ENCODE data around the gene ASIC2.

- no peak for TF ChIP-seq EZH2 (IDR thresholded peaks at IDR 0.05; ENCODE audit: borderline replicate concordance, insufficient read depth, low read depth, low read length, poor library complexity, severe bottlenecking)
- TF ChIP-seq, protein P1, sequence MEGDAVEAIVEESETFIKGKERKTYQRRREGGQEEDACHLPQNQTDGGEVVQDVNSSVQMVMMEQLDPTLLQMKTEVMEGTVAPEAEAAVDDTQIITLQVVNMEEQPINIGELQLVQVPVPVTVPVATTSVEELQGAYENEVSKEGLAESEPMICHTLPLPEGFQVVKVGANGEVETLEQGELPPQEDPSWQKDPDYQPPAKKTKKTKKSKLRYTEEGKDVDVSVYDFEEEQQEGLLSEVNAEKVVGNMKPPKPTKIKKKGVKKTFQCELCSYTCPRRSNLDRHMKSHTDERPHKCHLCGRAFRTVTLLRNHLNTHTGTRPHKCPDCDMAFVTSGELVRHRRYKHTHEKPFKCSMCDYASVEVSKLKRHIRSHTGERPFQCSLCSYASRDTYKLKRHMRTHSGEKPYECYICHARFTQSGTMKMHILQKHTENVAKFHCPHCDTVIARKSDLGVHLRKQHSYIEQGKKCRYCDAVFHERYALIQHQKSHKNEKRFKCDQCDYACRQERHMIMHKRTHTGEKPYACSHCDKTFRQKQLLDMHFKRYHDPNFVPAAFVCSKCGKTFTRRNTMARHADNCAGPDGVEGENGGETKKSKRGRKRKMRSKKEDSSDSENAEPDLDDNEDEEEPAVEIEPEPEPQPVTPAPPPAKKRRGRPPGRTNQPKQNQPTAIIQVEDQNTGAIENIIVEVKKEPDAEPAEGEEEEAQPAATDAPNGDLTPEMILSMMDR (IDR thresholded peaks at IDR 0.05) = no peak
Measured at GRCh38 chr17:33288954-33289353, 4.1 kb downstream of the ASIC2 start.
